Choroid plexus epithelial cell (primary cell): ENCODE data around the gene SLC4A1.

Experiments used
- DNase-seq: peaks from one replicate; pipeline ENCODE4 v3.0.0-alpha.2; 2010; ENCODE audit warnings: low read depth
- H3K4me3 ChIP-seq: 2 replicates; pipeline ENCODE4 v1.5.1; 2011; ENCODE audit warnings: low read depth, mild to moderate bottlenecking, control low read depth, low read length, moderate library complexity
- TF ChIP-seq, protein P1 (sequence below): conservative IDR thresholded peaks from 2 replicates; pipeline ENCODE4 v1.5.1; 2011; ENCODE audit warnings: low read depth, mild to moderate bottlenecking, control low read depth, inconsistent platforms, low read length, moderate library complexity

SLC4A1 gene

DNA sequence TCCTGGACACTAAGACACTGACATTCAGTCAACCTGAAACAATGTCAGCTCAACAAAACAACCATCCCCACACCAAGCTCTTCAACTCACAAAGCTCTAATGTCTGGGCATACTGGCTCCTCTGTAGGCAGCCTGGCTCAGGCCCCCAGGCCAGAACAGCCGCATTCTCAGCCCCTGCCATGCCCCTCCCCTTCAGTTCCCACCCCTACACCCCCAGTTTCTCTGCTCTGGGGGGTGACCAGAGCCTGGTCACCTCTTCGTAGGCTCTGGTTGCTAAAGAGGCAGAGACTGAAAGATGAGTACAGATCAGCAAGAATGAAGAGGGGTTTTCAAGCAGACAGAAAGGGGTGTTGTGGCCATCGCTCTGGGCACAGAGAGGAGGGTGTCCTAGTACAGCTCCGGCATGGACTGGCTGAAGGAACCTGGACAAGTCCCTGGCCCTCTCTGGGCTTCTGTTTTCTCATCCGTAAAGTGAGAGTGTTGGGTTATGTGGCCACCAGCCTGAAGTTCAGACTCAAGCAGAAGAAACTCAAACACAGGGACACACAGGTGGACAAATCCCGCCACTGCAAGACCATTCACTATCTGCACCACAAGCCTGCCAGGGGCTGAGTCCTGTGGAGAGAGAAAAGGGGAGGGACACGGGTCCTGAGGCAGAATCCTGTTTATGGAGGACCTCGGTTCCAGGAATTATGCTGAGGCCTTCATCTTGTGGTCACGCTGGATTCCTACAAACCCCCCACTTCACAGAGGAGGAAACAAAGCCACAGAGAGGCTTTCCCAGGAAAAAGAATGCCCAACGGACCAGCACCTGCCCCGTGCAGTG, 987 bp upstream of the SLC4A1 start:
- H3K4me3 ChIP-seq, result no peak overlapping the region
- no peak for DNase-seq
- TF ChIP-seq, protein P1, sequence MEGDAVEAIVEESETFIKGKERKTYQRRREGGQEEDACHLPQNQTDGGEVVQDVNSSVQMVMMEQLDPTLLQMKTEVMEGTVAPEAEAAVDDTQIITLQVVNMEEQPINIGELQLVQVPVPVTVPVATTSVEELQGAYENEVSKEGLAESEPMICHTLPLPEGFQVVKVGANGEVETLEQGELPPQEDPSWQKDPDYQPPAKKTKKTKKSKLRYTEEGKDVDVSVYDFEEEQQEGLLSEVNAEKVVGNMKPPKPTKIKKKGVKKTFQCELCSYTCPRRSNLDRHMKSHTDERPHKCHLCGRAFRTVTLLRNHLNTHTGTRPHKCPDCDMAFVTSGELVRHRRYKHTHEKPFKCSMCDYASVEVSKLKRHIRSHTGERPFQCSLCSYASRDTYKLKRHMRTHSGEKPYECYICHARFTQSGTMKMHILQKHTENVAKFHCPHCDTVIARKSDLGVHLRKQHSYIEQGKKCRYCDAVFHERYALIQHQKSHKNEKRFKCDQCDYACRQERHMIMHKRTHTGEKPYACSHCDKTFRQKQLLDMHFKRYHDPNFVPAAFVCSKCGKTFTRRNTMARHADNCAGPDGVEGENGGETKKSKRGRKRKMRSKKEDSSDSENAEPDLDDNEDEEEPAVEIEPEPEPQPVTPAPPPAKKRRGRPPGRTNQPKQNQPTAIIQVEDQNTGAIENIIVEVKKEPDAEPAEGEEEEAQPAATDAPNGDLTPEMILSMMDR, result no peak

DNA sequence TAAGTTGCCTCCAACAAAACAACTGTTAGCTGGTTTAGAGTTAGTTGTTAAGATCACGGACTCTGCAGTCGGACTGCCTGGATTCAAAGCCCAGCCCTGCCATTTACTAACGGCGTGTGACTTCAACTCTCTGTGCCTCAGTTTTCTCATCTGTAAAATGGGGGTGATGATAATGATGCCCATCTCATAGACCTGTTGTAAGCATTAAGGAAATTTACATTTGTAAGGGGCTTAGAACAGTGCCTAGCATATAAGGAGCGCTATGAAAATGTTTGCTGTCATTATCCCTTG, 825 bp downstream of the SLC4A1 start:
- TF ChIP-seq, protein P1, result no peak
- DNase-seq, result no peak
- no peak overlapping the region for H3K4me3 ChIP-seq

DNA sequence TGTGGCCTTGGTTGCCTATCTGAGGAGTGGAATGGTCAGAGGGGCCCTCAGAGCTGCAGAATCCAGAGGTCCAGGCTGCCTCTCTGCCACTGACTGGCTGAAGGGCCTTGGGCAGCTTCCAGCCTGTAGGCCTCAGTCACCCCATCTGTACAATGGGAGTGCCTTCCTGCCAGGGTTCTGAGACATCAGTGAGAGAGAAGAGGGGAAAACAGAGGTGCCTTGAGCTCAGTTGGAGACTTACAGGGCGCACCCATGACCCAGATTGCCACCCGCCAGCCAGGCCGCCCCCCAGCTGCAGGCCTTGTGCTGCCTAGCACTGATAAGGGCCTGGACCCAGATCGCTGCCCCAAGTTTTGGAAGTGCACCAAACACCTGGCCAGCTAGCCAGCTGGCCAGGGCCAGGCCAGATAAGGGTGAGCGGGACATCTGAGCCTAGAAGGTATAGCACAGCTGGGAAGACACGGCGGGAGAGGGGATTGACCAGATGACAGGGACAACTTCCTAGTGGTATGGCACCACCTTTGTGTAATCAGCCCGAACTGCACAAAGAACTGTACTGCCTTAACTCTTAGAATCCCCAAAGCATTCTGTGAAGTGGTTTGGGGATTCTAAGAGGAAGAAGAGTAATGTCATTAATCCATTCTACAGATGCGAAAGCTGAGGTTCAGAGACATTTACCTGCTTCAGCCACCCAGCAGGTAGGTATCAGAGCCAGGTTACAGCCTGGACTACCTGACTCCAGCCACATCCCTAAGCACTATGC, 1.4 kb downstream of the SLC4A1 start:
- TF ChIP-seq, protein P1, result peak; percentile 5
- H3K4me3 ChIP-seq, result no peak overlapping the region
- peak; percentile 23 for DNase-seq

DNA sequence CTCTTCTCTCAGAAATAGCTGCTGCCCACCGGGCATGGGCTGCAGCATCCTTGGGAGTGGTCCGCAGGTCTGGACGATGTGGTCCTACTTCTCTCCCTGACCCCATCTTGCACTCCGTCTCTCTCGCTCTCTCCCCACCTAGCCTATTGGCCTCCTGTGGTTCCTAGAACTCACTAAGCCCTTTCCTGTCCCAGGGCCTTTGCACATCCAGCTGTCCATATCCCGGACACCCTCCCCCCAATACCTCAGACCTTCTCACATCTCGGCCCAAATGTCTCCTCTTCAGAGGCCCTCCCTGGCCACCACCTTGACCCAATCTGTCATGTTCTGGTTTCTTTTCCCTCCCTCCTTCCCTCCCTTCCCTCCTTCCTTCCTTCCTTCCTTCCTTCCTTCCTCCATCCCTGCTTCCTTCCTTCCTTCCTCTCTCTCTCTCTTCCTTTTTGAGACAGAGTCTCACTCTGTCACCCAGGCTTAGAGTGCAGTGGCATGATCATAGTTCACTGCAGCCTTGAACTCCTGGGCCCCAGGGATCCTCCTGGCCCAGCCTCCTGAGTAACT, 4.5 kb downstream of the SLC4A1 start:
- TF ChIP-seq, protein P1, result no peak
- H3K4me3 ChIP-seq, result no peak overlapping the region
- no peak for DNase-seq

DNA sequence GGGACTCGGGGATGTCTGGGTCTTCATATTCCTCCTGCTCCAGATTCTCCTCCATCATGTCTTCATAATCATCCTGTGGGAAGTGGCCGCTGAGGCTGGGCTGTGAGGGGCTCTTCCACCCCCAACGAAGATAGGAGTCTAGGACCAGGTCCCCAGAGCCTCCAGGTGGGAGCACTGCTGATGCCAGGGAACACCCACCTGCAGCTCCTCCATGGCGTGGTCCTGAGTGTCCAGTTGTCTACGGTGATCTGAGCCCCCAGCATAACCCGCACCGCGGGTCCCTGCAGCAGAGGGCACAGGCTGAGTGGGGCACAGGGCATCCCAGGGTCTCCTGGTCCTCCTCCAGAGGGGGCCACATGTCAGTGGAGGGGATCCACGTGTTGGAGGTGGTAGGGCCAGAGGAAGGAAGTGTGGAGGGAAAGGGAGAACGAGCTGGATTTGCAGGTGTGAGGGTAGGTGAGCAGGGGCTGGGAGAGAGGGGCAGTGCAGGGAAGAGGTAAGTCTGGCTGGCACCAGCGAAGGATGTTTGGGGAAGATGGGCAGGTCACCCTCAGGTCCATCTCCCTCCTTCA, 5.2 kb downstream of the SLC4A1 start:
- DNase-seq, result no peak
- no peak overlapping the region for H3K4me3 ChIP-seq
- TF ChIP-seq, protein P1, result no peak

DNA sequence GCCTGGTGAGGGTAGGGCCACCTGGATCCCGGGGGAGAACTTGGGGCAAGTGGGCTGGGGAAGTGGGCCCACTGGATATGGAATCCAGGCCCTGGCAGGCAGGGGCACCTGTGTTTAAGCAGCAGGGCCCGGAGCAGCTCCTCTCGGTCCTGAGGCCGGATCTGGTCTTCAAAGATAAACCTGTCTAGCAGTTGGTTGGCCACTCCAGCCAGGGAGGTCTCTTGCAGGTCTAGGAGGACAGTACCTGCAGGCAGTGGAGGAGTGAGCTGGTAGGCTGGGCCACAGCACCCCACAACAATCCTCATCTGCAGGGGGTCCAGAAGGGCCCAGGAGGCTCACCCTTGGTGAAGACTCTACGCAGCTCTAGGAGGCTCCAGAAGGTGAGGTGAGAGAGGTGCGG, 7.6 kb downstream of the SLC4A1 start:
- no peak overlapping the region for H3K4me3 ChIP-seq
- no peak for DNase-seq
- TF ChIP-seq, protein P1, result no peak
